Cardiac fibroblast (primary cell): ENCODE results near the gene ESPNL.

Source experiments
- DNase-seq, 2 donors: peaks; one replicate each; pipeline versions ENCODE4 v3.0.0 to v3.0.0-alpha.2; 2010; ENCODE audit warnings: low read depth in 2 of 2
- H3K4me3 ChIP-seq, 2 donors: replicated peaks in 1 of 2; 1 replicate in 1 of 2; 2 replicates in 1 of 2; pipeline ENCODE4 v1.5.1; 2011; ENCODE audit warnings: low read depth in 2 of 2, low read length in 2 of 2, mild to moderate bottlenecking in 2 of 2, moderate library complexity in 1 of 2
- TF ChIP-seq, protein P1 (sequence below): IDR thresholded peaks from one replicate; pipeline ENCODE4 v1.5.1; 2011; ENCODE audit warnings: low read depth, mild to moderate bottlenecking, low read length, inconsistent platforms

ESPNL gene

DNA sequence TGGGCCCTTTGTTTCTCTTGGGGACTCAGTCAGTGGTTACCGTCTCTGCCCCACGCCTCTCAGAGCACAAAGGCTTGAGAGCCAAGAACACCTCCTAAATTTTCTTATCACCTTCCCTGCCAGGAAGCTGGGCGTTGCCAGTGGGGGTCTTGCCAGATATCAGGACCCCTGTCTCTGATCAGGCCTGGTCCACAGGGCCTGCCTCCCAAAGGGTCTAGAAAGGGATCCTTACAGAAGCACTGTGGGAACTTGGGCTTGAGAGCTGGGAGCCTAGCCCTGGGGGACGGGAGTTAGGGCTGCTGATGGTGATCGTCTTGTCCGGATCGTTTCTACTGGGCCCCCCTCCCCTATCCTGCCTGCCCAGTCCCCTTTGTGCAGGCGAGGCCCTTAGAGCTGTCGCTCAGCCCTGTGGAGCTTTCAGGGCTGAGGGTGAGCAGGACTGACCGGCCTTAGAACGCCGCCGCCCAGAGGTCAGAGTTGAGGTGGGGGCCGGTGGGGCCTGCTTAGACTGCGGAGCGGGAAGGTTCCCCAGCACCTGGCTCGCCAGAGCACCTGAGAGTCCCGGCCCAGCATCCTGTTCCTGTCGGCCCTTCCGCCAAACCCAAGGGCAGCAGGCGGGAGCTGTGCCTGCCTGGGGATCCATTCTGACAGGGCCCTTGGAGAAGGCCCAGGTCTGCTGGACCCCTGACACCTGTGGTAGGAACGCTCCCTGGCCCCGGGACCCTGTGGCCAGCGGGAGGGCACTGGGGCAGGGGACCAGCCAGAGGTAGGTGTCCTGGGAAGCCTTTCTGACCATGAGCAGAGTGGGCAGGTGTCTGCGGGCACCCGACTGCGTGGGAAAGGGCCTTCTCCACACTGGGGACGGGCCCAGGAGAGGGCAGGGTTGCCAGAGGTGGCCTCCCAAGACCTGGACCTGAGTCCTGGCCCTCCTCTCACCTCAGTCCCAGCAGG lies 956 bp downstream of the ESPNL start:
- H3K4me3 ChIP-seq, result no peak overlapping the region
- TF ChIP-seq, protein P1, sequence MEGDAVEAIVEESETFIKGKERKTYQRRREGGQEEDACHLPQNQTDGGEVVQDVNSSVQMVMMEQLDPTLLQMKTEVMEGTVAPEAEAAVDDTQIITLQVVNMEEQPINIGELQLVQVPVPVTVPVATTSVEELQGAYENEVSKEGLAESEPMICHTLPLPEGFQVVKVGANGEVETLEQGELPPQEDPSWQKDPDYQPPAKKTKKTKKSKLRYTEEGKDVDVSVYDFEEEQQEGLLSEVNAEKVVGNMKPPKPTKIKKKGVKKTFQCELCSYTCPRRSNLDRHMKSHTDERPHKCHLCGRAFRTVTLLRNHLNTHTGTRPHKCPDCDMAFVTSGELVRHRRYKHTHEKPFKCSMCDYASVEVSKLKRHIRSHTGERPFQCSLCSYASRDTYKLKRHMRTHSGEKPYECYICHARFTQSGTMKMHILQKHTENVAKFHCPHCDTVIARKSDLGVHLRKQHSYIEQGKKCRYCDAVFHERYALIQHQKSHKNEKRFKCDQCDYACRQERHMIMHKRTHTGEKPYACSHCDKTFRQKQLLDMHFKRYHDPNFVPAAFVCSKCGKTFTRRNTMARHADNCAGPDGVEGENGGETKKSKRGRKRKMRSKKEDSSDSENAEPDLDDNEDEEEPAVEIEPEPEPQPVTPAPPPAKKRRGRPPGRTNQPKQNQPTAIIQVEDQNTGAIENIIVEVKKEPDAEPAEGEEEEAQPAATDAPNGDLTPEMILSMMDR, result no peak
- no peak for DNase-seq

DNA sequence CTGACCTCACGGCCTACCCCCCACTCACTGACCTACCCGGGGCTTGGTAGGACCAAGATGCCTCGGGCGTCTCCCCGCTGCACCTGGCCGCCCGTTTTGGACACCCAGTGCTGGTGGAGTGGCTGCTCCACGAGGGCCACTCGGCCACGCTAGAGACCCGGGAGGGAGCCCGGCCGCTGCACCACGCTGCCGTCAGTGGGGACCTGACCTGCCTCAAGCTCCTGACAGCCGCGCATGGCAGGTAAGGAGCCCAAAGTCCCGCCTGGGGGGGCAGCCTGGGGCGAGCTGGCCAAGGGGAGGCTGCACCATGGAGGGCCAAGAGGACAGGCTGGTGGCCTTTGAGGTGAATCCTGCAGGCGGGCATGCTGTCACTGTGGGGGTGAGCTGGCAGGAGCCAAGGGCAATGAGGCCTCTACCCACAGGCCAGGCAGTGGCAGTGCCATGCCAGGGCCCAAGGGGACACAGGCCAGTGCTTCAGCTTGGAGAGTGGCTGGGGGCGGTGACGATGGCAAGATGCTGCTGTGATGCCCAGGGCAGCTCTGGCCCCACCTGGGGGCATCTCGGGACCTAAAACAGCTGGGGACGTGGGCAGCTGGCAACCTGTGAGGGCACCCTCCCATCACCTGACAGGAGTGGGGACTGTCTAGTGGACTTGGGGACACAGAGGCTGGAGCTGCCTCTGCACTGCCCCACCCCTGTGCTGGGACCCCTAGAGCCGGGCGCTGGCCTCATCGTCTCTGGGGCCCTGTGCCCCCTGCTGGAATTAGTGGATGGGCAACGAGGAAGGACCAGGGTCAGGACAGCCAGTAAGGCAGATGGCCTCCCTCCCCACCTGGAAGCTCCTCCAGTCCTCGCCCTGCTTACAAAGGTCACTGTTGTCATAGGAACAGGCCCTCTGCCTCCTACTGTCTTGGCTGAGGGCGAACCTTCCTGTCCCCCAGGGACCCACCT lies 2.0 kb downstream of the ESPNL start:
- TF ChIP-seq, protein P1, result no peak
- no peak overlapping the region for H3K4me3 ChIP-seq
- no peak for DNase-seq

DNA sequence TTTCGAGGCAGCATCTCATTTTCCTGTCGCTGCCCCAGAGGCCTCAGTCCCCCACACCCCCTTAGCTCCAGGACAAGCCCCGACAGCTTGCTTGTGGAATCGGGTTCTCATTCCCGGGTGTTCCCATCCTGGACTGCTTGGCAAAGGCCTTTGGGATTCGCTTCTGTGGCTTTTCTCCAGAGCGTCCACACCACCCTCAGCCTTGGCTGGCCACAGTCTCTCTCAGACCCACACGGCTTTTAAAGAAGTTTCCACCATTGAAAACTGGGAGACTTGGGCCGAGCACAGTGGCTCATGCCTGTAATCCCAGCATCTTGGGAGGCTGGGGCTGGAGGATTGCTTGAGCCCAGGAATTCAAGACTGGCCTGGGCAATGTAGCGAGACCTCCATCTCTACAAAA lies 2.7 kb downstream of the ESPNL start:
- no peak for DNase-seq
- TF ChIP-seq, protein P1, result no peak

DNA sequence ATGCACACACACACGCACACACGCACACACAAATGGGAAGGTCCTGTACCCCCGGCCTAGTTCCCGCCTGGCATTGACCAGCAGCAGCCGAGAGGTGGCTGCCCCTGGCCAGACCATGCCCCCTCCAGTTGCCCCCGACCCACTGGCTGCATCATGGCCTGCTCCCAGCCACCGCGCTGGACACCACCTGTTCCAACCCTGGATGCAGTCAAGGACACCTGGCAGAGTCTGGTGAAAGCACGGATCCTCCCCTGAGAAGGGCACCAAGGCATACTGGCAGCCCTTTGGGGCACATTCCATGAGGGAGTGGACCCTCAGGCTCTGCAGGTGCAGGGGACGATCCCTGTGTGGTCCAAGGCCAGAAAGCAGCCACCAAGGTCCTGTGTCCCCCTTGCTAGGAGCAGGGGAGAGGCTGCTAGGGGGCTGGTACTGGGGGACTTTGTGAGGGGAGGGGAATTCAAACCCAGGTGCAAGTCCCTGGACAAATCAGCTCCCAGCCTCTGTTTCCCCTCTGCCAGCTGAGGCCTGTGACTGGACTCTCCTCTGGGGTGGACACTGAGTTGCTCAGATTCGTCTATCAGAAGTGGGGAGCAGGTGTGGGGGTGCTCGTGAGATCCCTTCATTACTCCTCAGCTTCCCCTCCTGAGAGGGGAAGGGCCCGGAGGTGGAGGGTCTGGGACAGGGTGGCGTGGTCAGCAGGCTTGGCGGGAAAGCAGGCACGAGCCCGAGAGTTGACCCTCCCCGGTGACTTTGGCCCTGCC lies 3.5 kb downstream of the ESPNL start:
- no peak for DNase-seq
- TF ChIP-seq, protein P1, result no peak
- no peak overlapping the region for H3K4me3 ChIP-seq

More for the DNA sequence above, 2.7 kb downstream of the ESPNL start:
- H3K4me3 ChIP-seq, result no peak overlapping the region

DNA sequence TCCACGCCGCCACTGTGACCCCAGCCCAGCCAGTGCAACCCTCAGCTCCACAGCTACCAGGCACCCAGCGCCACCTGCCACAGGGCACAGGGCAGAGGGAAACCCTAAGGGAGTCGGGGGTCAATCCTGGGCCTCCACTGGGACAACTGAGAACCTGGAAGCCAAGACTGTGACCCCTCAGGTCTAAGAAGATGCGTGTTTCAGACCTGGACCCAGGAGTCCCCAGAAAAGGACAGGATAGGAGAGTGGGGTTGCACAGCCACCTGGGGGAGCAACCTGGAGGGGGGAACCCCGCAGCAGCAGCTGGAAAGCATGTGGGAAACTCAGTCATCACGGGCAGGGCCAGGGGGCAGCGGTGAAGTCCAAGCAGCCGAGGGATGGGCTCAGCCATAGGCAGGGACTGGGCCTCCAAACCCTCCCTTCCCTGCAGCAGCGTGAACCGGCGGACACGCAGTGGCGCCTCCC lies 4.1 kb downstream of the ESPNL start:
- H3K4me3 ChIP-seq, result no peak overlapping the region
- TF ChIP-seq, protein P1, result no peak
- no peak for DNase-seq

DNA sequence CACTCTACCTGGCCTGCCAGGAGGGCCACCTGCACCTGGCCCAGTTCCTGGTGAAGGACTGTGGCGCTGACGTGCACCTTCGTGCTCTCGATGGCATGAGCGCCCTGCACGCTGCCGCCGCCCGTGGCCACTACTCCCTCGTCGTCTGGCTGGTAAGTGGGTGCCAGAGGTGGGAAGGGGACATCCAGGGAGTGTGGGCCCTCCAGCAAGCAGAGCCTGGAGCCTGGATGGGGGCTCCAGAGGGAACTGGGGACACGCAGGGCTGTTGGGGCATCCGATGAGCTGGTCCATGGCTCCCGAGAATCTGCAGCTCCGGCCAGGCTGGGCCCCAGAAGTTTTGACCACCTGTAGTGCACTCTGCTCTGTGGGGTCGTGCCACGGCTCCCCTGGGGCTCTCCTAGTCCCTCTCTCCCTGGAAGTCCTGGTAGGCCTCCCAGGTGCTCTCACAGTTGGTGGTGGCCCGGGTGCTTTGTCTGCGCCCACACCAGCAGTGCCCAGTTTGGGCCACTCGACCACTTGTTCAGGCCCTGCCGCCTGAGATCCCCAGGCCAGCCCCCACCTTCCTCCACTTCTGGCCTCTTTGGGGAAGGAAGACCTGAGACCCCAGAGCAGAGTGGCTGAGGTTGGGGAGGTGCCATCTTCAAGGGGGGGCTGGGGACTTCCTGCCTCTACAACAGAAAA lies 4.7 kb downstream of the ESPNL start:
- TF ChIP-seq, protein P1, result no peak
- H3K4me3 ChIP-seq, result no peak overlapping the region
- no peak for DNase-seq
